ENCODE measurements around the gene IQCK.

IQCK gene

DNA sequence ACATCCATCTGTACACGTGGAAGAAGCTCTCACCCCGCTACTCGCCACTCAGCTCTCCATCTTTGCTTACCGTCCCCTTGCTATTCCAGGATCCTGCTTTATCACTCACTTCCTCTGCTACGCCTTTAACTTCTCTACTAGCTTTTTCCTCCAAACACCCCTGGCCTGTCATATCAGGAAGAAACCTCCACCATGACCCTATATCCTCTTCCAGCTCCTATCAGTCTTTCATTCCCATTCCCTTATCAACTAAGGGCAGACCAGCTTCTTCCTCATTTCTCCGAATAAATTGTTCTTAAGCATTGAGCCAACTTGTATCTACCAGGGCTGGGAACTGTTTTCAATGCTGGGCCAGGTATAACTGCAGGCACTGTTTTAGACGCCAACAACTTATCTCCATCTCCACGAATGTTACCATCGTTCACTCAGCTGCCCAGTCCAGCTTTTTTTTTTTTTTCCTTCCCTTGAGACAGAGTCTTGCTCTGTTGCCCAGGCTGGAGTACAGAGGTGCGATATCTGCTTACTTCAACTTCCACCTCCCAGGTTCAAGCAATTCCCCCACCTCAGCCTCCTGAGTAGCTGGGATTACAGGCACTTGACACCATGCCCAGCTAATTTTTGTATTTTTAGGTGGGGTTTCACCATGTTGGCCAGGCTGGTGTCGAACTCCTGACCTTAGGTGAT lies 4.3 kb downstream of the IQCK start:
- no peak for DNase-seq (ENCODE audit: low read depth)

DNA sequence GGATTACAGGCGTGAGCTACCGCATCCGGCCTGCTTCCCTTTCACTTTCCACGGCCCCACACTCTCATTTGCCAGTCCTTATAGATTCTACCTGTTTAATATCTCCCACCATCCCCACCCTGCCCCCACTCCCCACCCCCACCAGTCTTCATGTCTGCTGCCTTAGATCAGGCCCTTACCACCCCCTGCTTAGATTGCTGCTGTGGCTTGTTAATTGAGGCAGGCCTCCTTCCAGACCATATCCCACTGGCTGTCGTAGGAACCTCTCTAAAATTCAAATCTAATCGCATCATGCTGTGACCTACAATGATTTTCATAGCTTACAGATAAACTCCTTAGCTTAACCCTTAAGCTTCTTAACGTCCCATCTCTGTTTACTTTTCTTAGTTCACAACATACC lies 4.9 kb downstream of the IQCK start:
- DNase-seq (ENCODE audit: low read depth) = no peak

DNA sequence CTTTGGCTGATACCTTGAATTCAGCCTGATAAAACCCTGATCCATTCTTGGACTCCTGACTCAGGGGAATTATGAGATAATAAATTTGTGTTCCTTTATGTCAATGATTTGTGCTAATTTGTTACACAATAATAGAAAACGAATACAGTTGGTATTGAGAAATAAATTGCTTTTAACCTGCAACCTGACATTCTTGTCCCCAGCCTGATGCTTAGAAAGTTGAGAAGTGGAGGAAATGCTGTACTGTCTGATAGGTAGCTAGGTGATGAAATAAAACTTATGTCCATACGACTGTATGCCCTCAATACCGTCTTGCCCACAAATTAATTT lies 10.5 kb downstream of the IQCK start:
- no peak for DNase-seq (ENCODE audit: low read depth)

DNA sequence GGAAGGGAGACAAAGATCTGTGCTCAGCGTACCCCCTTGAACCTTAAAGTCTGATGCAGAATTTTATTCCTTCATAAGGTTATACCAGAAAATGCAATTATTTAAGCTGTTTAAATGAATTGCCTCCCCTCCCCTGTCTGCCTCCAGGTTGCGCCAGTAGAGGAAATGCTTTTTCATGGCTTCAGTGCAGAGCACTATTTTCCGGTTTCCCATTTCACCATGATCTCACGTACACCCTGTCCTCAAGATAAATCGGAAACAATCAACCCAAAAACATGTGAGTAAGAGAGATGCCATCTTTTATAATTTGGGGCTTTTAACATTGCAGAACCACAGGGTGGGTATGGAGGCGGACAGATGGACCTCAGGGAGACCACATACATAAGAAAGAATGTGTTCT lies 15.5 kb downstream of the IQCK start:
- DNase-seq (ENCODE audit: low read depth) = no peak

DNA sequence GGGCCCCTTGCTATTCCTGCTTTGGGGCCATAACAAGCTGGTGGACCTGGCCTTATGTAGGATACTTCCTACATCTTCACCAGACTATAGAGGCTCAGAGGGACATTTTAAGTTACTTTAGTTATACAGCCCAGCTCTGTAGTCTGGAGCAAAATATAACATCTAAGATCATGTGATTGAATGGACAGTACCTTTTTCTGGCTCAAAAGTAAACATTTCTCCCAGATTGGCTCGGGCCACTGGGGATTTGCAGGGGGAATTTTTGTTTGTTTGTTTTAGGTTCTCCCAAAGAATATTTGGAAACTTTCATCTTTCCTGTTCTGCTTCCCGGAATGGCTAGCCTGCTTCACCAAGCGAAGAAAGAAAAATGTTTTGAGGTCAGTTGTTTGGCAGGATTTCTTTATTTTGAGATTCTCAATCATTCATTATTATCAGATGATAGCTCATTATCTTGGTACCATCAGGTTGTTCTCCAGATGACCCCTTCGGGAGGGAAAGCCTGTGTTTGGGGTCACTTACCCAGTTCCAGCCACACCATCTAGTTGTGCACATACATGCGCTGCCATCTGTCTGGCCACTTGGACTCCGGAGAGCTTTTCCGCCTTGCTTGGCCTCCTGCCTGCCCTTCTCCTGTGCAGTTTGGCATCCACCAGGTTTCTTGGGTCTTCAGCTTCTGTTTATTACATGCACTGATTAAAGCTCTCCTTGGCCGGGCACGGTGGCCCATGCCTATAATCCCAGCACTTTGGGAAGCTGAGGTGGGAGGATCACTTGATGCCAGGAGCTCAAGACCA lies 17.2 kb downstream of the IQCK start:
- DNase-seq (ENCODE audit: low read depth) = no peak

DNA sequence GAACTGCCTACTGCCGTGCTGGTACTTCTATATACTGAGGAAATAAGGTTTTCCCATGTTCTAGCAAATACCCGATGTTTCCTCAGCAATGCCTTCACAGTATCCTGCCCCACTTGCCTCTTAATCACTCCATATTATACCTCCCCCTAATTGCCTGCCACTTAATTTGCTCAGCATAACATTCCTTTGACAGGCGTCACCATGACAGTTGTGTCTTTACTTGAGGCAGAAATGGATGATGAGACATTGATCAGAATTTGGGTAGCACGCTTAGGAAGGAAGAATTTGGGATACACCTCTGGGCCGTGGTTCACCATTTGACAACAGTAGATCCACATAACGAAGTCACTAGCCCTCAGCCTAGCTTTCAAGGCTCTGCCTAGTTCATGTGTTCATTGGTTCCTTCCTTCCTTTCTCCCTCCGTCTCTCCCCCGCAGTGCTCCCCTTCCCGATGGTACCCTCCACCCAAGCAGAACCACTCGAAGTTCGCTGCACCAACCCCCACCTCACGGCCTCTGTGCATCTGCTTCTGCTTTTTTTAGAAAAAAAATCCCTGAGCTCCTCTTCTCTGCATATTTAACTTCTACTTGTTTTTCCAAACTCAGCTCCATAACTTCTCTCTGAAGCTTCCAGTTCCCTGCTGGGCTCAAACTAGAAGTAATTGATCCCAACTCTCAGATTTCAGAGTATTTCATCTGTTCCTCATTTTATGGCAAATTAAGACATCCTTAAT lies 19.4 kb downstream of the IQCK start:
- no peak for DNase-seq (ENCODE audit: low read depth)

DNA sequence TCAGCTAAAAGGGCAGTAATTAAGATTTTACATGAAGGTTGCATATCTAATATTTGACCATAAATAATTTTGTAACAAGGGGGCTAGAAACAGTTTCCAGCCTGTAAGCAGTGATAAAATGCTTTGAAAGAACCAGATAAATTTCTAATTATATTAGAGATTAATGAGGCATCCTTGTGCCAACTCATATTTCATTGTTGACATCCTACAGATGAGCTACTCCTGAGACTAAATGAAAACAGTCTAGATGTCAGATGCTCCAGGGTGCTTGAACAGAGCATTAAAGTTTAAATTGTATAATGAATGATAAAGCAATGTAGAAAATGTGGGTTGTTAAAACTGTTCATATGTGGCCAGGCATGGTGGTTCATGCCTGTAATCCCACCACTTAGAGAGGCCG lies 23.3 kb downstream of the IQCK start:
- no peak for DNase-seq (ENCODE audit: low read depth)

DNA sequence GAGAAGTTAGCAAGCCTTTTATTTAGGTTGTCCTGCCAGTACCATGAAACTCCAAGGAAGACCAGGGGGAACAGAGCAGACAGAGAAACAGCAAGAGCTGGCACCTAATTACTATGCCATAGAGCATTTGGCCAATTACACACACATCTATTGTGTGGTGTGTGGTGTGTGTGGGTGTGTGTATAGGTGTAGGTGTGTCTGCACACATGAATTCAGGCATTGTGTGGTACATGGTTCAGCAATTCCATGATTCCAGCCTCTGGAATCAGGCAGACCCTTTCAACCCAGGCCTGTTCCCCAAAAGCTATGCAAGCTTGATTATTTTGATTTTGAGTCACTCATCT lies 25.7 kb downstream of the IQCK start:
- DNase-seq (ENCODE audit: low read depth) = no peak

DNA sequence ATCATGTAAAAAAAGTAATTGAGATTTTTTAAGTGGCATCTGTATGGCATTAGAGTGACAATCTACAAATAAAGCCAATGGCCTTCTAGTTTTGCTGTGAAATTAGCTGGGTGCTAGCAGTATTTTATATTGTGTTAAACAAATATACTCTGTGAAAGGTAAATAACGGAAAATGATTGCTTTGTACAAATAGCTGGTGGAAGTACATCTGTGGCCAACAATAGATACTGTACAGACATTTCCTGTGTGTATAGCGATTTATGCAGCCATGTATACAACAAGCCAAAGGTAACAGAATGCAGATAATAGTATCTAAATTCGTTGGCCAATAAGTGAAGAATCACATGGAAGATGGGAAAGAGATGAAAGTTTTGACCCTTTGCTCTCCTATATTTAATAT lies 26.6 kb downstream of the IQCK start:
- no peak for DNase-seq (ENCODE audit: low read depth)

DNA sequence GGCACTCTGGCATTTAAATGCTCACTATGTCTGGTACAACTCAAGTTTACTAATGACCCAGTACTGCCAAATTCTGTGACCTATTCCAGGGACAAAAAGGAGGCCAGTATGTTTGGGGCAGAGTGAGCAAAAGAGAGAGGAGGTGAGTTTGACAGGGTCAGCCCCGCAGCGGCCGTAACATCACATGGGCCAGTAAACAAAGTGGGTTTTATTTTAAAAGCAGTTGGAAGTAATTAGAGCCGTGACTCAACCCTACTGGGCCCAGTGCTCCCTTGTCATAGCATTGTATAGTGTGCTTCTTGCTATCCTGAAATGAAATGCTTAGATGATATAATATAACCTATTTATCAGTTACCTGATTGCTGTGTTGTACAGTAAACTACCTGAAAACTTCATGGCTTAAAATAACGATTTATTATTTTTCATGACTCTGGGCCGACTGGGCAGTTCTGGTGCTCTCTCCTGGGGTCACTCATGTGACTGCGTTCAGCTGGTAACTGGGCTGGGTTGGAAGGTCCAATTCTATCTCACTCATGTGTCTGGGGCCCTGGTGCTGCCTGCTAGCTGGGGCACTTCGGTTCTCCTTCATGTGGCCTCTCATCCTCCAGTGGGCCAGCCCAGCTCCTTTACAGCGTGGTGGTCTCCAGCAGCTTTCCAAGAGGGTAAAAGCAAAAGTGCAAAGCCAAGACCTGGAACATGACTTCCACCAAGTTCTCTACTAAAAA lies 27.4 kb downstream of the IQCK start:
- no peak for DNase-seq (ENCODE audit: low read depth)

DNA sequence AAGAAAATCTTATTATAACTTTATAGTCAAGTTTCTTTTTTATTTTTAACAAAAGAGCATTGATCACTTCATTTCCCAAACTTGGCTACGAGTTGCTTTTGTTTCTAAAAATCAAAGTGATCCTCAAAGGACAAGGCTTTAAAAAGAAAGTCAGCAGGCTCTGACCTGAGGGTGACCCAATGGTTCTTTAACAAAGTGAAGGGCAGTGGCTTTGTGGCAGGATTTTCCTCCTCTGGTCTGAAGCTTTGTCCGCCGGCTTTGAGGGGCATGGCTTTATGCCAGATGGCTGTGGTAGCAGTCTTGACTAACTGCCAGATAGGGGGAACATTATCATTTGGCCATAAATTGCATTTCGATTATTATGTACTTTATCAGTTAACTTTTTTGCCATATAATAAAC lies 28.5 kb downstream of the IQCK start:
- DNase-seq (ENCODE audit: low read depth) = no peak

DNA sequence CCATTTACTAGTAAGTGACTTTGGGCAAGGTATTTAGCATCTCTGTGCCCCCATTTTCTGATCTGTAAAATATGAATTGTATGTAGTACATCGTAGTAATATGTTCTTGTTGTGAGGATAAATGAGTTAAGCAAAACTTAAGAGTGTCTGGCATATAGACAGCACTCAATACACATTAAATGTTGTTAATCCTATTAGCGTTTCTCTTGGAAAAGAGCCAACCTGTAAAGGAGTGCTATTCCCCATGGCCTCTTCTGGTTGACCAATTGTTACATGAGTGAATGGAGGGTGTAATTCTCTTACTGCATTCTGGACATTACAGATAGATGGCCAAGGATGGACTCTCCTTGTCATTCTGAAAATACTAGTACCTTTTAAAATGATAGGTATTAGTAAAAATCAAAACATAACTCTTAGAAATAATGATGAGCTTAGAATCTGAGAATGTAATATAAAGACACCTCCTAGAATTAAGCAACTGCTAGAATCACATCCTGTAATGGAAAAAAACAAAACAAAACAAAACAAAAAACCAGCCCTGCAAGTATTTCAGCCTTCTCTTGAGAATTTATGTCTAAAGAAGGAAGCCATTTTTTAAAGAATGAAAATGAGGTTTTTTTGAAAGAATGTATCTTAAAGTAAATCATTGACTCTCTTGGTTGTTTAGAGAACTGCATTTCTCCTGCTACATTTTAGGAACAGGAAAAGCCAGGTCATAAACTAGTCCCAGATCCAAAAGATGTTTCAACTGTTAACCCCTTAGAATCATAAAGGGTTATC lies 30.5 kb downstream of the IQCK start:
- no peak for DNase-seq (ENCODE audit: low read depth)

DNA sequence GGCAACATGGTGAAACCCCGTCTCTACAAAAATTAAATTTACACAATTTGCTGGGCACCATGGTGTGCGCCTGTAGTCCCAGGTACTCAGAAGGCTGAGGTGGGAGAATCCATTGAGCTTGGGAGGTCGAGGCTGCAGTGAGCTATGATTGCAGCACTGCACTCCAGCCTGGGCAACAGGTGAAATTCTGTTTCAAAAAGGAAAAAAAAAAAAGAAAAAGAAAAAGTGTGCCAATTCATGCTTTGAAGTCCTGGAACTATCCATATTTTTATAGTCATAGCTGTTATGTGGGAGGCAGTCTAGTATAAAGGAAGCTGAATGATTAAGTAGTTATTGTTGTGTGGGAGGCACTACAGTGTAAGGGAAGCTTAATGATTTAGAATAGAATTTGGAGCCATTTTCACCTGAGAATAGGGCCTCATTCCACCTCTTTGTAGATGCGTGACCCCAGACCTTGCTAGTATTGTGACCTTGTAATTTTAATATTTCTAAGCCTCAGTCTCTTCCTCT lies 31.6 kb downstream of the IQCK start:
- DNase-seq (ENCODE audit: low read depth) = no peak

DNA sequence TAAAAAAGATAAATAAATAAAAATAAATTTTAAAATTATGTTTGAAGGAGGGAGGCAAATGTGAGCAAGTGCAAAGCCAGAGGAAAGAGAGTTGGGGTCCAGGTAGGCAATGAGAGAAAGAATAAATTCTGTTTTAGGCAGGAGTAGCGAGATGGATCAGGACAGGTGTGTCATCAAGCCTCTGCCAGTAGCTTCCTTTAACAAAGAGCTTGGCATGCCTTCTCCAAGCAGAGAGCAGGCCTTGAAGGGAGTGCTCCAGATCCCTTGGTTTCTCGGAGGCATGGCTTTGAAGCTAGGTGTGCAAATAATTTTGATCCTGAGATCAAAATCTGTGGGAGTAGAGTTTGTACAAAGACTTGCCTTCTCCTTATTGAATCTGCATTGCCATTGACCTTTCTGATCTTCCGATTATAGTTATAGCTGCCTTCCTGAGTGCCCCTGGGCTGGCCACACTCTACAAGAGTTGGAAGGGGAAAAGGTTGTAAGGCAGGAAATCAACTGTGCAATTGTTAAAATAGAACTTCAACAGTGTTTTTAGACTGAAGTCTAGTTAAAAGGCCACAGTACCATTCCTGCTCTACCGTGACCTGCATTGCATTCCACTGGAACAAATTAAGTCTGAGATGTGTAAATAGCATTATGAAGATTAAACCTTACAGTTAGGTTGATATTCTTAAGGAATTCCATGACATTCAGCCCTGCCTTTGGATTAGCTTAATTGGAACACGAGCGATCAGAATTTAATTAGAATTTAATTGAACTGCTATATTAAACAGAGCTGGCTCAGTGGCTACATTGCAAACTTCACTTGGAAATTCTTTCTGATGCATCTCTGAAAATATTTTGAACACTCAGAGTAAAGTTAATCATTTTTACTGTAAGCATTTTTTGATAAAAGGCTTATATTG lies 33.7 kb downstream of the IQCK start:
- DNase-seq (ENCODE audit: low read depth) = no peak

DNA sequence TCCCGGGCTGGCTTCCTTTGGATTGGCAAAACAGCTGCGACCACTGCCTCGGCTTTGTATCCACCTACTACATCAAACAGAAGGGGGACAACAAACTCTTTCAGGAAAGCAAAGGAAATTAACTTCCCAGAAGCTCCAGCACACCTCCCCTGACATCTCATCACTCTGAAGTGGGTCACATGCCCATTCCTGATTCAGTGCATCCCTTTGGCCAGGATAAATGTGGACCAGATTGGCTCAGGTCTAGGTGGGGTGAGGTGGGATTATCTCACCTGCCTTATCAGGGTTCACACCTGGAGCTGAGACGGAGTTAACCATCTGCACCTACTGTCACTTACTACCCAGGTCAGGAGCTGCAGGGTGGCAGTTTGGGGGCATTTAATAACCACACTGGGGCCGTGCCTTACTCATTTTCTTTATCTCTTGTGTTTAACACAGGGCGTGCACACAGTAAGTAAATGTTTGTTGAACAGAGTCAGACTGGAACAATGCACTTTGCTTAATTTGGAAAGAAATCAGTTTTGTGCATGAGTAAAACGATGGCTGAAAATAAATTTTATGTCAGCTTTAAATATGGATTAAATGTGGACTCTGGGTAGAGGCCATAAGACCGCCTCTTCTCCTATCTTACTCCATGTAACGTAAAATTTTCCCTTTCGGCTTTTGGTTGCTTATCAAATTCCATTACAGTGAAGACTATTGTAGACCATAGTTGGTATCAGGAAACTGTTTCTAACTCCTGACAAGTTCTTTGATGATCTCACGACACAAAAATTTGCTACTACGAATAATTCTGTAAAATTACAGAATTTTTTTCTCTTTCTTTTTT lies 36.0 kb downstream of the IQCK start:
- peak; percentile 76 for DNase-seq (ENCODE audit: low read depth)

DNA sequence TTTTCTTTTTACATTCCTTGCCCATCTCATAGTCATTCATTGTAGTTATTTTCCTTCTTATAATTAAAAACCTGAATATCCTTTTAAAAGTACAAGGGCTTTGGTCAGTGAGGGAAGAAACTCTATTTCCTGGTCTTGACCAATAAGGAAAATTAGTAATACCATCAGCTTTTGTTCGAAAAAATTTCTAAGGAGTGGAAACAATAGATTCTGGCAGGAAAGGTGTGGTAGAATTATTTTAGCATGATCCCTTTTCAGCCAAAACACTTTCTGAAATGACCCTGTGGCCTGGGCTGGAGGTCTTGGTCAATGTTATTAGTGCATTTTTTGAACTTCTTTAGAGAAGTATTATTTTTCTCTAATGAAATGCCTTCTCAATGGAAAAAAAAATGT lies 36.6 kb downstream of the IQCK start:
- no peak for DNase-seq (ENCODE audit: low read depth)

DNA sequence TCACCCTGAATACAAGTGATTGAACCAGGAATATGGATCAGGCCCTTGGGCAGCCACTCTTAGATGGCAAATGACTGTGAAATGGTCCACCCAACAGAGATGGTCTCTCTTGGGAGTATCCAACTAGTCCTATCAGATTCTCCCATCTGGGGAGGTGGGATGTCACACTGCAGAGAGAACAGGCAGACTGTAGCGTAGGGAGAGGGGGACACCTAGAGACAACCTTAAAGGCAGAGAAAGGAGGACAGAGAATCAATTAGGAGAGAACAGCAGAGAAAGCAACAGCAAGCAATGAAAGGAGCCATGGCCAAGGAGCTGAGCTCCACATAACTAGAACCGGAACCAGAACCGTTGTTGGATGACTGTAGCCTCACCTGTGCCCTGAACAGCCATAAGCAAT lies 37.2 kb downstream of the IQCK start:
- DNase-seq (ENCODE audit: low read depth) = no peak

DNA sequence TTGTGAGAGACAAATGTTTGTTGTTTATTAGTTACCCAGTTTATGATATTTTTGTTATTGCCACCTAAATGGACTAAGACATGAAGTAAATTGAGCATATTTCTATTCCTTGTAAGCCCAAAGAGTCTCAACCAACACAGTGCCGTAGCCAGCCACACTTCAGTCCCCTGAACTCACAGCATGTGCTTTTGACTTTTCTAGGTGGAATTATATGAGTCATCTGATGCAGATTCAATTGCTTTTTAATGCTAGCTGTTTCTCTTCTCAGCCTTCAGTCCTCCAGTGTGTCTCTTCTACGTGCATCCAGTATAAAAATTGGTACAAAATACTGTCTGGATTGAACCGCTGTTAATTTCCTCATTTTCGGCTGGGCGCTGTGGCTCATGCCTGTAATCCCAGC lies 39.0 kb downstream of the IQCK start:
- peak; percentile 24 for DNase-seq (ENCODE audit: low read depth)

DNA sequence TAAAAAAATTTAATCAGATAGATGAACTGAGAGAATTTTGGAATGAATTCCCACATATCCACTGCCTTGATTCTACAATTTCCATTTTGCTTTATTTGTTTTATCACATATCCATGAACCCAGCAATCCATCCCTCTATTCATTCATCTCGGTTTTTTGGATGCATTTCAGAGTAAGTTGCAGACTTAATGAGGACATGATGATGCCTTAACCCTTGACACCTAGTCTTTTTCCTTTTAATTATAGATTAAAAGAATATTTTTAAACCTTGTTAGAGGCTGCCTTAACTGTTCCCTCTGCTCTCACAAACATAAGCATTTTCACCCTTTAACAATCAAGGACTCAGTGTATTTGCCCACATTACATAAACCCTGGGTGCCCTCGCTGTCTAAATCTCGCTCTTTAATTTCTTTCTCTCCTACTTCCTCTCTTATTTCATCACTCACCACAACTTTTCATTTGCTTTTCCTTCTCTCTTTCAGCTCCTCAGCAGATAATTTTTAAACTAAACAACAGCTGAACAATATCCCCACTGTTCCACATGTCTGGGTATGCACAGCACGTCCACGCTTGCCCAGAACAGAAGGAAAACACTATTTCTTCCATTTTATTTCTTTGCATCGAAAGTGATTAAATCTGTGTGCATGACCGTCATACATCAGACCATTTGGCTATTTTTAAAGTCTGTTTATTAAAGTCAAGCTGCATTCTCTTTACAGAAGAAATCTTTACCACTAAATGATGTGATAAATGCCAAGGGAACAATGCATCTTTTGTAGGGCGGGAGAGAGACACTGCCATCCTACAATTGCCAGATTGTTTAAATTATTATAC lies 39.9 kb downstream of the IQCK start:
- DNase-seq (ENCODE audit: low read depth) = no peak

All from non-pigmented ciliary epithelial cell (primary cell).